GM12801 (cell line): ENCODE results near the gene CHD9NB.

Experiments
- TF ChIP-seq, protein P1 (sequence below): IDR thresholded peaks from one replicate; pipeline ENCODE4 v1.5.1; 2011; ENCODE audit warnings: control low read depth; ENCODE audit not compliant: insufficient read length; ENCODE audit errors: extremely low read depth

Gene CHD9NB

GRCh38 chr16:53094013-53094630 is 41.4 kb upstream of the CHD9NB start:
- TF ChIP-seq, protein P1, sequence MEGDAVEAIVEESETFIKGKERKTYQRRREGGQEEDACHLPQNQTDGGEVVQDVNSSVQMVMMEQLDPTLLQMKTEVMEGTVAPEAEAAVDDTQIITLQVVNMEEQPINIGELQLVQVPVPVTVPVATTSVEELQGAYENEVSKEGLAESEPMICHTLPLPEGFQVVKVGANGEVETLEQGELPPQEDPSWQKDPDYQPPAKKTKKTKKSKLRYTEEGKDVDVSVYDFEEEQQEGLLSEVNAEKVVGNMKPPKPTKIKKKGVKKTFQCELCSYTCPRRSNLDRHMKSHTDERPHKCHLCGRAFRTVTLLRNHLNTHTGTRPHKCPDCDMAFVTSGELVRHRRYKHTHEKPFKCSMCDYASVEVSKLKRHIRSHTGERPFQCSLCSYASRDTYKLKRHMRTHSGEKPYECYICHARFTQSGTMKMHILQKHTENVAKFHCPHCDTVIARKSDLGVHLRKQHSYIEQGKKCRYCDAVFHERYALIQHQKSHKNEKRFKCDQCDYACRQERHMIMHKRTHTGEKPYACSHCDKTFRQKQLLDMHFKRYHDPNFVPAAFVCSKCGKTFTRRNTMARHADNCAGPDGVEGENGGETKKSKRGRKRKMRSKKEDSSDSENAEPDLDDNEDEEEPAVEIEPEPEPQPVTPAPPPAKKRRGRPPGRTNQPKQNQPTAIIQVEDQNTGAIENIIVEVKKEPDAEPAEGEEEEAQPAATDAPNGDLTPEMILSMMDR, result no peak

DNA sequence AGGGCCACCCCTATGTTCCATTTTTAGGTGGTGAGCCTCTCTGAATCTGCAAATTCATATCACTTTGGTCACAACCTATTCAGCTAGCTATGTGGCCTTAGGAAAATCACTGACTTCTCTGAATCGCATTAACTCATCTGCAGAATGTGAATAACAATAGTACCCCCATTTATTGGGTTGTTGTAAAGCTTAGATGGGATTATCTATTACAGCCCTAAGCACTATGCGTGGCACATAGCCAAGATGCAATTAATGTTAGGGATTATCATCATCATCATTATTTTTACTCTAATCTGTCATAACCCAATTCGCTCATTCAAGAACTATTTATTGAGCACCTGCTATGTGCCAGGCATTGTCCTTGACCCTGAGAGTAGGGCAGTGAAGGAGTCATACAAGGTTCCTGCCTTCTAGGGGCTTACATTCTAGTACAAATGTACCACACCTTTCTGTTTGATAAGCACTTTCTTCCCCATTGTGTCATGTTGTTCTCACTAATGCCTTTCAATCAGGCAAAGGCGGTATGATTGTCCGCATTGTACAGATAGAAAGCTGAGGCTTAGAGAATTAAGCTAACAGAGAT is 40.6 kb upstream of the CHD9NB start:
- TF ChIP-seq, protein P1, result no peak

- TF ChIP-seq, protein P1, result no peak
These were observed 39.6 kb upstream of the CHD9NB start for GRCh38 chr16:53092284-53092683.

GRCh38 chr16:53091466-53092211 is 38.9 kb upstream of the CHD9NB start:
- TF ChIP-seq, protein P1, result no peak

GRCh38 chr16:53090591-53091411 is 38.1 kb upstream of the CHD9NB start:
- TF ChIP-seq, protein P1, result no peak

- TF ChIP-seq, protein P1, result no peak
These were observed 37.5 kb upstream of the CHD9NB start for GRCh38 chr16:53090286-53090590.

DNA sequence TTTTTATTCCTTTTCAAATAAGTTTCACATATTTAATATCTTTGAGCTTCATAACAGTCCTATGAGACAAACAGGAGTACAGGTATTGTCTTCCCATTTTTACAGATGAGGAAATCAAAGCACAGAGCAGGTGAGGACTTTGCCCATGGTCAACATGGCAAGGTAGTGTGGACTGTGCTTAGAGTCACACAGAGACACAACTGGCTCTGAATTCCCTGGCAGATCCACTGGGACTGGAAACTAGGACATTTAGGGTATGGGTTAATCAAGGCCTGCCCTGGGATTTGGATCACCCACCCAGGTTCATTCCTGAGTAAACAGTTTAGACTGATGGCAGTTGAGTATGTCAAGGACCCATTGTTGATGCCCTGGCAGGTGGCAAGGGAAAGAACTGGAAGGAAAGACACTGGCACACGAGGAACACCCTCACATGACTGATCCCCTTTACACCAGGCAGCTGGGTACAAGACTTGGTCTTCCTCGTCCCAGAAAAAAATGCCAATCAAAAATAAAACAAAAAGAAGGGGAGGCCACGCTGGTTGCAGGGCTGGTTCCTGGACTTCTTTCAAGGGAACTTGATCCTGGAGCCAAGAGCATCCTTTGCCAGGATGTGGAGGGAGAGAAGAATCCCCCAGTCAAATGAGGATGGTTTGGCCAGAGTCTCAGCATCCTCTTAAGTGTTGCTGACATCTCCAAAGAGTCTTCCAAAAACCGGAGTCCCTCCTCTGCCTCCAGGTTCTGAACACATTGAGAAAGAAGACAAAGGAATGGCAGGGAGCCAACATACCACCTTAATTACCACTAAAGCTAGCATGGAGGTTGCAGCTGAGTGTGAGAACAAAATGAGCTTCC is 37.0 kb upstream of the CHD9NB start:
- TF ChIP-seq, protein P1, result no peak
